Effector memory CD8-positive, alpha-beta T cell (primary cell): ENCODE measurements around the gene ZBTB38.

ENCODE experiments used
- ATAC-seq: fragments of 150-1000 bp; cut with Tn5 transposase; replicated peaks from 2 replicates; pipeline ENCODE4 v1.10.0; 2021; ENCODE audit warnings: mild to moderate bottlenecking, moderate library complexity
- DNase-seq, 3 experiments: peaks; one replicate each; pipeline ENCODE4 v3.0.0; 2021
- H3K27ac Mint-ChIP-seq, 2 donors: one replicate each; pipeline ENCODE4 v1.8.0; 2022; ENCODE audit warnings: mild to moderate bottlenecking in 2 of 2, mixed read lengths in 2 of 2, moderate library complexity in 2 of 2
- H3K27me3 Mint-ChIP-seq, 2 donors: one replicate each; pipeline ENCODE4 v1.8.0; 2022; ENCODE audit warnings: mixed read lengths in 2 of 2
- H3K36me3 Mint-ChIP-seq: one replicate; pipeline ENCODE4 v1.8.0; 2022; ENCODE audit warnings: mild to moderate bottlenecking, moderate library complexity, mixed read lengths; ENCODE audit not compliant: insufficient read depth
- H3K4me1 Mint-ChIP-seq, 2 donors: one replicate each; pipeline ENCODE4 v1.8.0; 2022; ENCODE audit warnings: low read depth in 2 of 2, mixed read lengths in 2 of 2
- H3K4me3 Mint-ChIP-seq, 2 donors: one replicate each; pipeline ENCODE4 v1.8.0; 2022; ENCODE audit warnings: mild to moderate bottlenecking in 2 of 2, mixed read lengths in 2 of 2, moderate library complexity in 2 of 2
- H3K9me3 Mint-ChIP-seq, 2 donors: one replicate each; pipeline ENCODE4 v1.8.0; 2022; ENCODE audit warnings: mixed read lengths in 2 of 2

Gene ZBTB38

GRCh38 chr3:141346418-141346817 is 21.9 kb upstream of the ZBTB38 start:
- Mint-ChIP-seq H3K9me3 (no peaks in the 10 kb centered on the region), H3K27ac (no peak overlapping the region), H3K36me3 (no peaks in the 10 kb centered on the region), H3K4me3 (no peak overlapping the region), H3K4me1 (no peaks in the 10 kb centered on the region), H3K27me3 (peaks cover 0 to 13% of the 10 kb centered on the region in 2 donors)
- no peak for DNase-seq
- no peak for ATAC-seq

DNA sequence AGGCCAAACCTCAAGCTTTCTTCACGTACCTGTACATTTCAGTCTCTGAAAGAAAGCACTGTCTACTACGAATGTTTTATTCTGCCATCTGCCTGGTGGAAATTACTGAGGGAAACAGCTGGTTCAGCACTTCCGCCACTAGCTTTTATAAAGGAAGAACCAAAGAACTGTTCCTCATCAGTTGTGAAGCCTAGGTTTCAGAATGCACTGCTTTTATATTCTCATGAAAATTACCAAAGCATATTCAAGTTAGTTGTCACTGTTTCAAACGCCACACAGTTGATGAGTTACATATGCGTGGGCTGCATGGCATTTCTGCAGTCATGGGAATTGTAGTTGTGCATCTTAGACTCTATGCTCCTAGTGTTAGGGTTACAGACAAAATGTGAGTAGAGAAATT is 21.5 kb upstream of the ZBTB38 start:
- H3K4me1 Mint-ChIP-seq, result no peaks in the 10 kb centered on the region

DNA sequence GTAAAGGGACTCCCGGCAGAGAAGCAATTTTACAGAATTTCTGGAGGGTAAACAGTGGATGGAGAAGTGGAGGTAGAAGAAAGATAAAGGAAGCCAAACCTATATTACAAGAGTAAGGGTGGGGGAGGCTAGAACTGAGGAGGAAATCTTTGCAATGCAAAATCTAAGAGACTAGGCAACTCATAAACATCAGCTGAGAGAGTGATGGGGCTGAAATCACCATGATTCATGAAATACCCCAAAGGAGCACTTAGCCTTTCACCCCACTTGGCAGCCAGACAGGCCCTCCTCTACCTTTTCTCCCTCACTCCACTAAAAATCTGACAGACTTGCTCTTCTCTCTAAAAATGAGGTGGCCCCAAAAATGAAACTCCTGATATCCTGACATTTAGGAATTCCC is 19.5 kb upstream of the ZBTB38 start:
- no peak for DNase-seq
- no peak overlapping the region for H3K27ac Mint-ChIP-seq

More for the DNA sequence above, 21.5 kb upstream of the ZBTB38 start:
- DNase-seq, result no peak
- H3K27ac Mint-ChIP-seq, result no peak overlapping the region
- no peaks in the 10 kb centered on the region for H3K36me3 Mint-ChIP-seq
- ATAC-seq, result no peak
- H3K27me3 Mint-ChIP-seq, result peaks cover 0 to 9% of the 10 kb centered on the region in 2 donors
- no peaks in the 10 kb centered on the region for H3K9me3 Mint-ChIP-seq
- no peak overlapping the region for H3K4me3 Mint-ChIP-seq

DNA sequence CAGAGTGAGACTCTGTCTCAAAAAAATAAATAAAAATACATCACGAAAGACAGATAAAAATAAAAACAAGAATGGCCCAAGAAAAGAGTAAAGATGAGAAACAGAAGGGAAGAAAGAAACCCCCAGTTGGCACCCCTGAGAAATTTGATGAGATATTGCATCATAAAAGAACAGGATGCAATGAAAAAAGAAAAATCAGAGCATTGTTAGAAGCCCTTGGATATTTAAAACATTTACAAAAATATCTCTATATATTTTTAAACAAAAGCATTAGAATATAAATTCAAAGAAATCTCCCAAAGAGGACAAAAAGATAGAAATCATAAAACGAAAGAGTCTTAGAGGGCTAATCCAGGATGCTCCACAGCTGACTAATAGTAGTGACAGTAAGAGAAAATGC is 18.6 kb upstream of the ZBTB38 start:
- no peaks in the 10 kb centered on the region for H3K9me3 Mint-ChIP-seq

More for the DNA sequence above, 19.5 kb upstream of the ZBTB38 start:
- Mint-ChIP-seq H3K4me1 (no peaks in the 10 kb centered on the region), H3K36me3 (no peaks in the 10 kb centered on the region), H3K27me3 (peaks cover 0 to 8% of the 10 kb centered on the region in 2 donors), H3K4me3 (no peak overlapping the region), H3K9me3 (no peaks in the 10 kb centered on the region)
- no peak for ATAC-seq

DNA sequence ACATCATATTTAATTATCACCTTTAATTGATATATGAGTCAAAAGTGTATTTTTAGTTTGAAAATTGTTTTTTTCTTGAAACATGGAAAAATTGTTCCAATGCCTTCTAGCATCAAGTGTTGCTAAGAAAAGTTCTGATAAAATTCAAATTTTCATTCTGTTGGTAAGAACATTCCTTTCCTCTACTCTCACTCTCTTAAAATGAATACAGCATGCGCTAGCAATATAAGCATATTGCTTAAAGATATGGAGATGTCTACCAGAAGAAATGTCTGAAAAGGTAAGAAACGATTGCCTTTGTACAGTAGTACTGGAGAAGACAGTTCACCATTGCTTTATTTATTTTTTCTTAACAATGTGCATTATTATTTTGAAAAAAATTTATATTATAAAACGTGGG is 17.6 kb upstream of the ZBTB38 start:
- Mint-ChIP-seq H3K4me1 (no peaks in the 10 kb centered on the region), H3K27ac (no peak overlapping the region), H3K9me3 (no peaks in the 10 kb centered on the region), H3K27me3 (peaks cover 0 to 20% of the 10 kb centered on the region in 2 donors), H3K36me3 (no peaks in the 10 kb centered on the region), H3K4me3 (no peak overlapping the region)
- DNase-seq (no peak), ATAC-seq (no peak)

More for the DNA sequence above, 18.6 kb upstream of the ZBTB38 start:
- ATAC-seq (no peak), DNase-seq (no peak)
- H3K27ac Mint-ChIP-seq, result no peak overlapping the region
- H3K4me3 Mint-ChIP-seq, result no peak overlapping the region
- no peaks in the 10 kb centered on the region for H3K4me1 Mint-ChIP-seq
- no peaks in the 10 kb centered on the region for H3K36me3 Mint-ChIP-seq
- peaks cover 0 to 16% of the 10 kb centered on the region in 2 donors for H3K27me3 Mint-ChIP-seq

DNA sequence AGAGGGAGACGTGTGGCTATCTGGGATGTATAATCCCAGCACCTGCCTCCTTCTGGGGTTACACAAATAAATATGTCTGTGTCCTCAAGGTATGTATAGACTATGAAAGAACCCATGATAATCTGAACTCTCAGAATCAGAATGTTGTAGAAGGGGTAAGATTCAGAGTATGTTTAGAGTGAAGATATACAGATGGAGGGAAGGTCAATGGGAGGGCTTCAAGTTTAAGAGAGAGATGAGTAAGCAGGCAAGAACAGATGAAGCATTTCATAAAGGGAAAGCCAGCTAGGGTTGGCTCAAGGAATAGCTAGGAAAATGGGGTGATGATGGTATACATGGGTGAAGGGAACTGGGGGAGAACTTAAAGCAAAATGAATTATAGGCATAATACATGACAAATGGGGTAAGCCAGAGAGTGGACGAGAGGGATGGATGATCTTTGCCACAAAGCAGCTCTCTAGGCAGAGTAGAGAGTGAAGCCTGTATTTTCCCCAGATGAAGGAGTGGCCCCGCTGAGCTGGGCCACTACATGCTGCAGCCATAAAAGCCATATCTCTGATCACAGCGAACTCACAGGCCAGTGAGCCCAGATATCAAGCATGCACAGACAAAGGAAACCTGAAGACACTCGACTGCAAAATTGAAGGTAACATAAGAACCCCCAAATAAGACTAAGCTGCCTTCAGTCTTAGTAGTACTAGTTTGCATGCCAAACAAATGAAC is 15.9 kb upstream of the ZBTB38 start:
- Mint-ChIP-seq H3K36me3 (peaks cover 1% of the 10 kb centered on the region), H3K27ac (no peak overlapping the region), H3K4me3 (no peak overlapping the region), H3K27me3 (peaks cover 0 to 24% of the 10 kb centered on the region in 2 donors), H3K4me1 (no peaks in the 10 kb centered on the region), H3K9me3 (no peaks in the 10 kb centered on the region)
- ATAC-seq (no peak), DNase-seq (no peak)

DNA sequence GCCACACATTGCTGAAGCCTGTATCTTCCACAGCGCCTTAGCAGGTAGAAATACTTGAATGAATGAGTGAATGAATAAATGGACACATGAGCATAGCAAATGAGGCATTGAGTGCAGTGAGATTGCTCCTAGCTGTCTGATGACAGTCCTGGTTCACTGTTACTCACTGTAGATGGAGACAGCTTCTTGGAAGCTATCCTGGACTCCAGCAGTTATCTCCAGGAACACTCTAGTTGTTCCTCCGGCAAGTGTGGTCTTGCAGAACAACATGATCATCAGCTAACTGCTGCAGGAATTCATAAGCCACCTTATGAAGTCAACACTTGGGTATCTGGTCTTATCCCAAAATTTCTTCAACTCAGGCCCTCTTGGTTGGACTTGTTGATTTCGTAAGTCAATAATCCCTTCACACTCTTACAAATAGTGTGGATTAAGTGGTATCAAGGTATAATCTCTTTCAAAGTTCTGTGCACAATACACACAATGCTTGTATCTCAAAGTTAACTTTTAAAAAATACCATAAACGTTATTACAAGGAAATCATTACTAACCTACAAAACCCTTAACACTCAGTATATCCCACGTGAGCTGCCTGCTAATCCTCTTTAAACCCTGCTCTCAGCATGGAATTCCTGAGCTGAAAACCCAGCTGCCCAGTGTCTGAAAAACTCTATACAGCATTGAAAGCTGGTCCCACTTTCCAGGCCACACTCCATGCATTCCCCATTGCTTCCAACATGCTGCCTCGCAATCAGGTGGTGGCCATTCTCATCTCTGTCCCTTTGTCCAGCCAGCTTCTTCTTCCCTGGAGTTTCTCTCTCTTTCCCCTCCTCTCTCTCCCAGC is 14.4 kb upstream of the ZBTB38 start:
- H3K27ac Mint-ChIP-seq, result no peak overlapping the region
- no peak overlapping the region for H3K4me3 Mint-ChIP-seq
- DNase-seq, result no peak
- ATAC-seq, result no peak
- no peaks in the 10 kb centered on the region for H3K9me3 Mint-ChIP-seq
- no peaks in the 10 kb centered on the region for H3K4me1 Mint-ChIP-seq
- peaks cover 3% of the 10 kb centered on the region for H3K36me3 Mint-ChIP-seq
- H3K27me3 Mint-ChIP-seq, result peaks cover 0 to 27% of the 10 kb centered on the region in 2 donors

DNA sequence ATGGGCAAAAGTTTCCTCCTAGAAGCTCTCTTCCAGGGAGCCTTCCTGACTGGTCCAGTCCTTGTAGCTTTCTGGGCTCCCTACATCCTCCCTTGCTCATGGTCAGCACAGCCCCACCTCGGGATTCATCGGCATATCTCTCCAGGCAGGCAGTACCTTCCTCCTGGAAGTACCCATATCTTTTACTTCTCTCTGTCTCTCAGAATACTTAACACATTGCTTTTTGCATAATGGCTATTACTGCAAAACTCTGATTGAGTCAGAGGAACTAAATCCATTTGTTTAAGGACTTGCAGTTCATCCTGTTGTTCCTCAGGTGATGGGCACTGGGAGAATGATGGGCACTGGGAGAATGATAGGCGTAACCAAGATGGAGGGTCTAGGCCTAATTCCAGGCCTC is 13.8 kb upstream of the ZBTB38 start:
- H3K9me3 Mint-ChIP-seq, result no peaks in the 10 kb centered on the region
- H3K36me3 Mint-ChIP-seq, result peaks cover 3% of the 10 kb centered on the region
- H3K4me3 Mint-ChIP-seq, result no peak overlapping the region
- no peaks in the 10 kb centered on the region for H3K4me1 Mint-ChIP-seq
- no peak overlapping the region for H3K27ac Mint-ChIP-seq
- H3K27me3 Mint-ChIP-seq, result peaks cover 0 to 32% of the 10 kb centered on the region in 2 donors
- ATAC-seq (no peak), DNase-seq (no peak)

- H3K27ac Mint-ChIP-seq, result no peak overlapping the region
- ATAC-seq (no peak), DNase-seq (no peak)
- peaks cover 3% of the 10 kb centered on the region for H3K36me3 Mint-ChIP-seq
- H3K9me3 Mint-ChIP-seq, result no peaks in the 10 kb centered on the region
- H3K4me3 Mint-ChIP-seq, result no peak overlapping the region
- no peaks in the 10 kb centered on the region for H3K4me1 Mint-ChIP-seq
- H3K27me3 Mint-ChIP-seq, result peaks cover 0 to 29% of the 10 kb centered on the region in 2 donors
Observed at GRCh38 chr3:141355242-141355641, 13.1 kb upstream of the ZBTB38 start.

DNA sequence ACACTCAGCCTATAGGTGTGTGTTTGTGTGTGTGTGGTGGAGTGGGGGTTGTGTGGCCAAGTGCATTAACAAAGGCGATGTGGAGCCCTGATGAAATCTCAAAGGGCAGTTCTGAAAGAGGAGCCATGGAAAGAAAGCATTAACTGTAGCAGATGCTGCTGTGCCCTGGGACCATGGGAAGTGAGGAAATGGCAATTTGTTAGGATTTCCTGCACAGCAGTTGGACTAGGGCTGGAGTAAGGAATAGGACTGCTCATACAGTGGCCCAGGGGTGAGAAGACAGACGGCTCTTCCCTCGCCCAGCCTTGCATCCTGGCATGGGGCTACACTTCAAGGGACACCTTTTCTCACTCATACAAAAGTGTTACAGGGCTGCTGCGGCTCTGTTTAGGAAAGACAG is 12.3 kb upstream of the ZBTB38 start:
- Mint-ChIP-seq H3K27ac (no peak overlapping the region), H3K27me3 (peaks cover 0 to 25% of the 10 kb centered on the region in 2 donors), H3K36me3 (peaks cover 3% of the 10 kb centered on the region), H3K4me1 (peaks cover 0 to 5% of the 10 kb centered on the region in 2 donors), H3K9me3 (no peaks in the 10 kb centered on the region), H3K4me3 (no peak overlapping the region)
- DNase-seq, result no peak
- no peak for ATAC-seq

DNA sequence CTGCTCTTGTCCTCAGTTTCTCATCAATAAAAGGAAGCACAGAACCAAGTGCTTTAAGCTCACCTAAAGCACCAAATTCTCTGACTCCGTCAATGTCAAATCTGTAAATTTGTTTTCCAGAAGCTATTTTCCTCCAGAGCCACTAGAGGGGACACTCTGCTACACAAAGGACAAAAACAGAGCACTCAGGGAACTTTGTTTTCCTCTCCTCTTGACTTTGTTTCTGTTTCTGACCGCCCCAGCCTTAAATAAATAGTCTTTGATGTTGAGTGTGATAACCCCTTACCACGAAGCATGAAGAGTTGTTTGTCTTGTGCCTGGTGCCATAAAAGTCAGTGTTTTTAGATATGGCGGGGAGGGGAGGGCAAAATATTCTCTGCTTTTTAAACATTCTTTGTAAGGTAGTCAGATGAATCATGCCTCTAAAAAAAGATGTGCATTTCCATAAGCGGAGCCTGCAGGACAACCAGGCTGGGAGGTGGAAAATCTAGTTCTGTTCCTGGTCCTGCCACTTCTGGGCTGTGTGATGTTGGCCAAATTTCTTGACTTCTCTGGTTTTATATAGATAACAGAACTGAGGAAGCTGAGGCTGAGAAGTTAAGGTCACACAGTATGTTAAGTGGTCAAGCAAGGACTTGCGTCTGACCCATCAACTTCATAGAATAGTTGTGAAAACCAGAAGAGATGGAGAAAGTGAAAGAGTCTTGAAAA is 7.3 kb upstream of the ZBTB38 start:
- peak overlapping the region in 1 of 2 donors; percentile 19 for H3K27ac Mint-ChIP-seq
- peaks cover 0 to 27% of the 10 kb centered on the region in 2 donors for H3K27me3 Mint-ChIP-seq
- peaks cover 0 to 8% of the 10 kb centered on the region in 2 donors for H3K4me1 Mint-ChIP-seq
- DNase-seq (peak in 2 of 3 experiments; percentile 6 to 20), ATAC-seq (peak; percentile 69)
- H3K9me3 Mint-ChIP-seq, result no peaks in the 10 kb centered on the region
- H3K36me3 Mint-ChIP-seq, result peaks cover 3% of the 10 kb centered on the region
- H3K4me3 Mint-ChIP-seq, result peak overlapping the region in 1 of 2 donors; percentile 24

- DNase-seq (no peak), ATAC-seq (no peak)
- no peaks in the 10 kb centered on the region for H3K9me3 Mint-ChIP-seq
- H3K4me1 Mint-ChIP-seq, result peaks cover 0 to 8% of the 10 kb centered on the region in 2 donors
- H3K36me3 Mint-ChIP-seq, result no peaks in the 10 kb centered on the region
- peaks cover 0 to 27% of the 10 kb centered on the region in 2 donors for H3K27me3 Mint-ChIP-seq
- H3K4me3 Mint-ChIP-seq, result no peak overlapping the region
- H3K27ac Mint-ChIP-seq, result no peak overlapping the region
Observed at GRCh38 chr3:141362736-141363135, 5.6 kb upstream of the ZBTB38 start.

GRCh38 chr3:141365201-141365600 is 3.1 kb upstream of the ZBTB38 start:
- ATAC-seq, result no peak
- no peak overlapping the region for H3K4me3 Mint-ChIP-seq
- H3K36me3 Mint-ChIP-seq, result no peaks in the 10 kb centered on the region
- no peak overlapping the region for H3K27ac Mint-ChIP-seq
- DNase-seq, result no peak
- no peaks in the 10 kb centered on the region for H3K9me3 Mint-ChIP-seq
- peaks cover under 1 to 14% of the 10 kb centered on the region in 2 donors for H3K4me1 Mint-ChIP-seq
- H3K27me3 Mint-ChIP-seq, result peaks cover 0 to 19% of the 10 kb centered on the region in 2 donors
